Activated naive CD8-positive, alpha-beta T cell treated with anti-CD3 and anti-CD28 coated beads, Interleukin-2, amount 50 U/mL, for 16 hours (primary cell): ENCODE data around the gene SGIP1.

ENCODE experiments used
- DNase-seq: peaks from one replicate; pipeline ENCODE4 v3.0.0-alpha.2; 2020; ENCODE audit warnings: low read depth, low spot score

The SGIP1 gene, protein sequence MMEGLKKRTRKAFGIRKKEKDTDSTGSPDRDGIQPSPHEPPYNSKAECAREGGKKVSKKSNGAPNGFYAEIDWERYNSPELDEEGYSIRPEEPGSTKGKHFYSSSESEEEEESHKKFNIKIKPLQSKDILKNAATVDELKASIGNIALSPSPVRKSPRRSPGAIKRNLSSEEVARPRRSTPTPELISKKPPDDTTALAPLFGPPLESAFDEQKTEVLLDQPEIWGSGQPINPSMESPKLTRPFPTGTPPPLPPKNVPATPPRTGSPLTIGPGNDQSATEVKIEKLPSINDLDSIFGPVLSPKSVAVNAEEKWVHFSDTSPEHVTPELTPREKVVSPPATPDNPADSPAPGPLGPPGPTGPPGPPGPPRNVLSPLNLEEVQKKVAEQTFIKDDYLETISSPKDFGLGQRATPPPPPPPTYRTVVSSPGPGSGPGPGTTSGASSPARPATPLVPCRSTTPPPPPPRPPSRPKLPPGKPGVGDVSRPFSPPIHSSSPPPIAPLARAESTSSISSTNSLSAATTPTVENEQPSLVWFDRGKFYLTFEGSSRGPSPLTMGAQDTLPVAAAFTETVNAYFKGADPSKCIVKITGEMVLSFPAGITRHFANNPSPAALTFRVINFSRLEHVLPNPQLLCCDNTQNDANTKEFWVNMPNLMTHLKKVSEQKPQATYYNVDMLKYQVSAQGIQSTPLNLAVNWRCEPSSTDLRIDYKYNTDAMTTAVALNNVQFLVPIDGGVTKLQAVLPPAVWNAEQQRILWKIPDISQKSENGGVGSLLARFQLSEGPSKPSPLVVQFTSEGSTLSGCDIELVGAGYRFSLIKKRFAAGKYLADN

DNA sequence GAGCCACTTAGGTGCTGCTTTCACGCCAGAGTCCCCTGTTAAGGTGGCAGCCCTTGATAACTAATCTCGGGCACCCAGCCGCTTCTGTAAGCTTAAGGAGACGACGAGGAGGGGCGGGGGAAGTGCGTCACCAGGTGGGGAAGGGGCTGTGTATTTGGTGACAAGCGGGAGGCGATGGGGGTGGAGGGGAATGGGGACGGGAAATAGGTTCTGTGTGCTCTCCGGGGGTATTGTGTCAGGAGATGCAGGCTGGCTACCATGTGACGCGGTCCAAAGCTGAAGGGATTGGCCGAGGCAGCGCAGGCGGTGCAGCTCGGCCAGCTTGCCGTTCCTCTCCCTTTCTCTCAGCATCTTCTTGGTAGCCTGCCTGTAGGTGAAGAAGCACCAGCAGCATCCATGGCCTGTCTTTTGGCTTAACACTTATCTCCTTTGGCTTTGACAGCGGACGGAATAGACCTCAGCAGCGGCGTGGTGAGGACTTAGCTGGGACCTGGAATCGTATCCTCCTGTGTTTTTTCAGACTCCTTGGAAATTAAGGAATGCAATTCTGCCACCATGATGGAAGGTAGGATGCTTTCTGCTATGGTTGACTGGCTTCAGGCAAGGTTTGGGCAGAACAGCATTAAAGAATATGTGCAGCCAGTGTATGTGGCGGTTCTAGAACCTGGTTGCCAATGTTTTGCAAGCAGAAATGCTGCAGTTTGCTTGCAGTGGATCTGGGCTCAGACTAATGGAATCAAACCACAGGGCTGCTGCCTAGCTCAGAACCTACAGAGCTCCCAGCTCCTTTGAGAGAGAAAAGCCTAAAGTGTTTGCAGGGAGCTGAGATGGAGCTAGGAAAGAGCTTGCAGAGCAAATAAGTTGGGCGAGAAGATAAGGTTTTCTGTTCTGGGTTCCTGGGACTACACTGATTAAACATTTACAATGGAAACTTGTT is at the start of gene SGIP1:
Gene SGIP1 (plus strand): TSS at position 350 of the 937 bp plus-strand sequence. CDS start 206 bp downstream, at position 556.
- DNase-seq = no peak

DNA sequence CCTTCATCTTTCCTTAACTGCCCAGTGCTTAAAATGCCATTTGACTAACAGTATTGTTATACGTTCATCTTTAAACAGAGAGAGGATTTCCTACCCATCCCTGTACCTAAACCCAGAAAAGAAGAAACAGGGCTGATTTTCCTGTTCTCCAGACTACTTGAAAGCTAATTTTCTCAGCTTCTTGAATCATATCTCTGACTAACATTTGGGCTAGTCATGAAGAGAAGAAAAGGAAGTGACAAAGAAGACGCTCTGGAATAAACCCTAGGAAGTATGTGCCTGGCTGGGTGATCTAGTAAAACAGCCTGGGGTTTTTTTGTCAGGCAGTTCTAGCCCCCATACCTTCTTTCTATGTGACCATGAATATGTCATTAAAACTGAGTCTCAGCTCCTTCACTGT is 44.8 kb upstream of the SGIP1 start:
- DNase-seq = no peak

DNA sequence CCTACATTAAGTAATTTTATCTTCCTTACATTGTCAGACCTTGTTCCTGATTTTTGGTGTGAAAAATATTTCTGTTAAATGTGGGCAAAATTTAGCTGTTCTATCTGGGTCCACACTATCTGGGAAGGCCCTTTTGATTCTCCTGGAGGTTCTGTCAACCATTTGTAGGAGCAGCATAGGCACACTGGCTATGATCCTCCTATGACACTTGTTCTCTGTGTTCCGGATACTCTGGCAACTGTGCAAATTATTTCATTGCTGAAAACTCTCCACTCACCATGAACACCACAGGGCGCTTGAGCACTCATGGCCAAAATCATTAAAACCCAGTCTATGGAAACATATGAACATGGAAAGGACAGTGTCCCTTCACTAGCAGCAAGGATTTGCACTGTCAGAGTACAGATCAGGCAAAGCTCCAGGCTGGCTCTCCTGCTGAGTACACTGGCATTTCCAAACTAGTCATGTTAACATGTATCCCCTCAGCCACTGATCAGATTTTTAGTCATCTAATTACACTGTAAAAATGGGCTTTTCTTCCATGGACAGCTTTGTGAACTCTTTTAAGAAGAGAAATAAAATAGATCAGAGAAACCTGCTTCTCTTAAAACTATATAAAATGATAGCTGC is 43.9 kb upstream of the SGIP1 start:
- no peak for DNase-seq

DNA sequence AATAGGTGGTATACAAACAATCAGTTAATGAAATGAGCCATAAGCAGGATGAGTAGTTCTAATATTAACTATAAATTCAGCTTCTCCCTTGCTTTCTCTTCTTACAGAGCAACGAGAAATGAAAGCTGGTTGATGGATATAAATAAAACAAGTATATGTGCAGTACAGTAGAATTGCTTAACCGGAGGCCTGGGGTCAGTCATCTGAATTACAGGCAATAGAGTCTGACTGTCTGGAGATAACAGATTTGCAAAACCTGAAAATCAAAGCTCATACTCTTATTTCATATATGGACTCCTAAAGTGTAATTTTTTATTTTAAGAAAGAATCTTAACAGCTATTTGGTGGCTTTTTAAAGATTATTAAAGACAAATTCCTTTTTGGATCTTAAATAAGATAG is 43.1 kb upstream of the SGIP1 start:
- DNase-seq = no peak

DNA sequence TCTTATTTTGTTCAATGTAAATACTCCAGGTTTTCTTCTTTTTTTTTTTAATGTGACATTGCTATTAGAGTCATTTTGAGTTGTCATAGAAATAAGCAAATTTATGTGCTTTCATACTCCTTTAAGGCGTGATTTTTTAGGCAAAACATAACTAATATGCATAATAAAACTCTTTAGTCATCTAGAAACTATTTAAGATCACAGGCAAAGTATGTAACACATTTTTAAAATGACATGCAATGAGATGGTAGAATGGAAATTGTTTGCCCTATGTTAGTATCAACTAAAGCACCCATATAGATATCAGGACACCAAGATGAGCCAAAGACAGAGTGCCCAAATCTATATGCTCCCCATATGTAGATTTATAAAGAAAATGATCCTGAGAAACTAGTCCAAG is 41.5 kb upstream of the SGIP1 start:
- DNase-seq = no peak

DNA sequence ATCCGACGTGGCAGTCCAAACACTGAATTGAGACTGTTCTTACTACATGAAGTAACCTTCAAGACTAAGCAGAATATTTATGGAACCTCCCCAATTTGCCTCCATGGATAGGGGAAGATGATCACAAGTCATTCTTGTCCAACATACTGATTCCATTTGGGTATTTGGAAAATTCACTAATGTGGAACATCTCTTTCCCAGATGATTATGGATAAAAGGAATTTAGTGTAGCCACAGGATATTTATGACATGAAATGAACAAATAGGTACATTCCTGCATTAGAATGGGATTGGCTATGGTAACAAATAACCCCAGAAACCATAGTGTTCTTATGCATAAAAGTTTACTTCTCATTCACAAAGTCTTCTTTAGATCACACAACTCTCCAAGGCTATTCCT is 40.2 kb upstream of the SGIP1 start:
- no peak for DNase-seq

DNA sequence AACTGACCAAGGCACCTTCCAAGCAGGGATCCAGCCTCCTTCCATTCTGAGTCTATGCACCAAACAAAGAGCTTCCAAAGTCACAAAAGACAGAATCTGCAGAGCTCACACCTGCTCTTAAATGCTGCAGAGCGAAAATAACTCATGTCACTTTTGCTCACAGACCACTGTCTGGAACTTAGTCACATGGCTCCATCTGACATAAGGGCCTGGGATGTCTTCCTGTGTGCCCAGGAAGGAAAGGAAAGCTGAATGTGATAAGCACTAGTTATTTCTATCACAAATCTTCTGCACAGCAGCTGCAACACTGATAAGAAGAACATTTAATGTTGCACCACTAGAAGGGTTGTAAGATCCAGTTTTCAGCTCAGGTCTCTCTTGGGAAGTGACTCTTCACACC is 39.5 kb upstream of the SGIP1 start:
- no peak for DNase-seq

DNA sequence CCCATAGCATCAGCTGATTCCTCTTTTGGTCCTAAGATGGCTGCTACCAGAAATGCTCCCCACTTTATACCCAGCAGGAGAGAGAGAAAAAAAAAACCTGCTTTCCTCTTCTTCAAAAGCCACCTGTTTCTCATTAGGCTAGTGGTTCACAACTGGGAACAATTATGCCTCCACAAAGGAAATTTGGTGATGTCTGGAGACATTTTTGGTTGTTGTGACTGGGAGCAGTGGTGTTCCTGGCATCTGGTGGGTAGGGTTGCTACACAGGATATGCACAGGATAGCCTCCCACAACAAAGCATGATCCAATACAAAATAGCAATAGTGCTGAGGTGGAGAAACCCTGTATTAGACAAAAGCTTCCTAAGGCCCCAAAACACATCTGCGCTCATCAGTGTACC is 38.5 kb upstream of the SGIP1 start:
- DNase-seq = no peak

DNA sequence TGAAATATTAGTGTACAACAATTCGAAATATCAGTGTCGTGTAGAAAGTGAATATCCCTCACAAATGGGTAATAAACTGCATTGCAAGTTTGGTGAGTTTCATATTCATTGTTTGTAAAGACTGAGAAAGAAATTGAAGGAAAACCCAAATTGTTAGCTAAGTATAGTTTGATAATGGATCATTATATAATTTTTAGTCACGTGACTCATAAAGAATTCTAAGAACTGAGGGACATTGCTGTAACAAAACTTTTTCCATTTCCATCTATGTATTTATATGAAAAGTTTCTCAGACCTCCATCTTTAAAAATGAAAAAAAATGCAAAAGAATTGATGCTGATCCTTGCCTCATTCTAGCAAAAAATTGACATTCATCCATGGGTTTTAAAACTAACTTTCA is 36.0 kb upstream of the SGIP1 start:
- DNase-seq = no peak

DNA sequence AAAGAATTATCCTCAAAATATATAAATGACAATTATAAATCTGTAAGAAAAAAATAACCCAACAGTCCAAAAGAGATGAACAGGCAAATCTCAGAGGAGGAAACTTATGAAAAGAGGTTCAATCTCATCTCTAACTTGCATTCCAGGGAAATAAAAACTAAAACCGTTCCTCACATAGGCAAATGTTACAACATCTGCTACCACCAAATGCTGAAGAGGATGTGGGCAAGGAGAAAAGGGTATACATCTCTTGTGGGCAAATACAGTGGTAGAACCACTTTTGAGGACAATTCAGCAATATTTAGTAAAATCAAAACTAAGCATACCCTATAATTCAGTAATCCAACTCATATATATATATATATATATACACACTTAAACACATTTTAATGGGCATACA is 33.7 kb upstream of the SGIP1 start:
- DNase-seq = no peak

DNA sequence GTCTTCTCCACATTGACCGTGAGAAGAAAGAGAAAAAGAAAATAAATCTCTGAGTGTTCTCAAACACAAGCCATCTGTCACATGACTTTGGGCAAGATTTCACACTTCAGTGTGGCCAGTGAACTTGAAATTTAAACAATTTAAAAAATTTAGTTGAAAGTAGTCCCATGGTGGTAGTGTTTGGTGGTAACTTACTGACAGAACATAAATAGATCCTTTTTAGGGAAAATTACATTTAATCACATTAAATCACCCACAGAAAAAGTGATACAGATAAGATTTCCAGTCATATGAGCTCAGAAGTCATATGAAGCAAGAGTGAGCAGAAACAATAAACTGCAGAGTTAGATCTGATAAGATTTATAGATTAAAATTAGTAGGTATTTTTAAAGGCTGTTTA is 31.9 kb upstream of the SGIP1 start:
- DNase-seq = no peak

DNA sequence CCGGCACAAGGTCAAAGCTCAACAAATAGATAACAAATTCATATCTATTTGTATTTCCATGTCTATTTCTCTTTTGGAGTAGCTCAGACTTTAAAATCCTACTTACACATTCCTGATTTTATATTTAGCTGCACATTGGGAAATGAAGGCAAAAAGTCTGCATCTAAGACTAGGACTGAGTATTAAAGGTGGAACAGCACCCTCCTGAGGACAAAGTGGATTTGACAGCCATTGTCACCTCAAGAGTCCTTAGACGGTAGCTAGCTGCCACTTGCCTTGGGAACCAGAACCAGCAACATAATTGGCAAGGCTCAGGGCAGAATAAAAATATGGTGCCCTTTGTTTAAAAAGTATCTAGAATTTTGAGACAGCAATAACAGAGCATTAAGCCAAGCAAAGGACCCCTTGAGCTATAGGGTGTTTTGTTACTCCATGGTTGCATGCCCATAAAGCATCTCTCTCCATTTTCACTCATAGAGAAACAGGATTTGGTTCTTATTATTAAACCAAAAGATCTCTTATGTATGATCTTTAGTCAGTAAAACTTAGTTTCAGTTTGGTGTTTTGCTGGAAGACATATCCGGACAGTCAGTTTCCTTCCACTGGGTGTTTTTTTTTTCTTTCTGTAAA is 30.0 kb upstream of the SGIP1 start:
- DNase-seq = no peak

DNA sequence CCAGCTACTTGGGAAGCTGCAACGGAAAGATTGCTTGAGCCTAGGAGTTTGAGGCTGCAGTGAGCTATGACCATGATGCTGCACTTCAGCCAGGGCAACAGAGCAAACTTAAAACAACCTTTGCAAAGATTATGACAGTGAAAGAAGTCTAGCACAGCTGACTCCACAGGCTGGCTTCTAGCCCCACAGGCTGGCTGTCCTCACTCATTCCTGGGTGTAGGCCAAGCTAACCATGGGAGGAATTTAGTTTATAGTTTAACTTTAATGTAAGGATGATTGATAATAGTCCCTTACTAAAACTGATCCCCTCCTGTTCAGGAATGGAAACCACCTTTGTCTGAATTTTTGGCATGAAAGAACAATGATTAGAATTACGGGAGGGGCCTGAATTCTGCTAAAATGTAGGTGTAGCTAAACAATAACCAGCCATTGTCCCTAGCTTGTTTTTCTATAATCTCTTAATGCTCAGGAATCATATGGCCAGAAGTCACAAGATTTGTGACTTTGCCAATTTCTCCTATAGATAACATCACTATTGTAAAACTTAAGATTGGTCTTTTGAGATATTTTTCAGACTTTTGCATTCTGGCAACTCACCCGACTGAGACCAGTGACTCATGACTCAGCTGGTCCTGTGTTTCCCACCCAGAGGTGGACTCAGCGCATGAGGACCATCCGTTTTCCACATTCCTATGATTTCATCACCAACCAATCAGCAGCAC is 28.1 kb upstream of the SGIP1 start:
- no peak for DNase-seq

DNA sequence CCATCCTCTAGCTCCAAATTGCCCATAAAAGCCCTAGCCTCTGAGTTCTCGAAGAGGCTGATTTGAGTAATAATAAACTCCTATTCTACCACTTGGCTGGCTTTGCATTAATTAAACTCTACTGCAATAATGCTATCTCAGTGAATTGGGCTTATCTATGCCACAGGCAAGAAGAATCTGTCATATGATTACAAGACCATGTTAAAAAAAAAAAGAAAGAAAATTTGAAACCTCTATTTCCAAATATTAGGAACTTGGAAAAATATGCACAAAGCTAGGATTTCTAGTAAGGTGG is 27.6 kb upstream of the SGIP1 start:
- DNase-seq = no peak

DNA sequence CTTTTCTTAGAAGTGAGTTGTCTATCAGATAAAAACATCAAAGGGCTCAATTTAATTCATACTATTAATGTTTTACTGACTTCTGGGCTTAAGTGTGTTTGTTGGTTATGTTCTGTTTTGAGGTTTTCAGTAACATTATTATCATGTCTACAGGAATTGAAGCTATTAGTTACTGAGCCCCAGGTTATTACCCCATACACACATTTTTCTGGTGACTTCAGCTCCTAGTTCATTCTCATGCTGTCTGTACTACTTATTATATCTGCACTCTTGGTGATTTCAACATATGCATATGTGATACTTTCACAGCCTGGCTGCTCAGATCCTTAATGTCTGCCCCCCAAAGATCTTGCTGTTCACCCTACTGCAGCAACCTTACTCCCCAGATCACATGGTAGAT is 27.0 kb upstream of the SGIP1 start:
- DNase-seq = no peak

DNA sequence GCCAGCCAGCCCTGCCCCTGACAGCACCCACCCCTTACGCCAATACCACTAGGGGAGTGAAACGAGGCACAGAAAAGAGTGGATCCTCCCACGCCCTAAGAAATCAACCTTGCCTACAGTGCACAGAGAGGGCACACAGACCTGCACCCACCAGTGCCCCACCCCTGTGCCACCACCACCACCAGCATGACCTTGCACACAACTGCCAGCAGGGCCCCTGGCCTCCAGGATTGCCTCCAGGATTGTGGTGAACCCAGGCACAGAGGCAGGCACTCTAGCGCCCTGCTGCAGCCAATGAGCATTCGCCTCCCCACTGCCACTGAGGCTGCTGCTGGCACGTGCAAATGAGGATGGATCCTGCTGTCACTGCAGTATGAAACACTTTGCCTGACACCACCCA is 23.5 kb upstream of the SGIP1 start:
- DNase-seq = no peak

DNA sequence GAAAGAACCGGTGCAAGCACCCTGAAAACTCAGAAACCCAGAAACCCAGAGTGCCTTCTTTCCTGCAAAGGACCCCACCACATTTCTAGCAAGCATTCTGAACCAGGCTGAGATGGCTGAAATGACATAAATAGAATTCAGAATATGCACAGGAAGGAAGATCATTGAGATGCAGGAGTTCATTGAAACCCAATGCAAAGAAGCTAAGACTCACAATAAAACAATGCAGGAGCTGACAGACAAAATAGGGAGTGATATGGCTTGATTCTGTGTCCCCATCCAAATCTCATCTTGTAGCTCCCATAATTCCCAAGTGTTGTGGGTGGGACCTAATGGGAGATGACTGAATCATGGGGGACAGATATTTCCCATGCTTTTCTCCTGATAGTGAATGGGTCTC is 22.8 kb upstream of the SGIP1 start:
- no peak for DNase-seq

DNA sequence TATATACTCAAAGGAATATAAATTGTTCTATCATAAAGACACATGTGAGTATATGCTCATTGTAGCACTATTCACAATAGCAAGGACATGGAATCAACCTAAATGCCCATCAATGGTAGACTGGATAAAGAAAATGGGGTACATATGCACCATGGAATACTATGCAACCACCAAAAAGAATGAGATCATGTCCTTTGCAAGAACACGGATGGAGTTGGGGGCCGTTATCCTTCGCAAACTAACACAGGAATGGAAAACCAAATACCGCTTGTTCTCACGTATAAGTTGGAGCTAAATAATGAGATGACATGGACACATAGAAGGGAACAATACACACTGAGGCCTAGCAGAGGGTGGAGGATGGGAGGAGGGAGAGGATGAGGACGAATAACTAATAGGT is 16.0 kb upstream of the SGIP1 start:
- DNase-seq = no peak

DNA sequence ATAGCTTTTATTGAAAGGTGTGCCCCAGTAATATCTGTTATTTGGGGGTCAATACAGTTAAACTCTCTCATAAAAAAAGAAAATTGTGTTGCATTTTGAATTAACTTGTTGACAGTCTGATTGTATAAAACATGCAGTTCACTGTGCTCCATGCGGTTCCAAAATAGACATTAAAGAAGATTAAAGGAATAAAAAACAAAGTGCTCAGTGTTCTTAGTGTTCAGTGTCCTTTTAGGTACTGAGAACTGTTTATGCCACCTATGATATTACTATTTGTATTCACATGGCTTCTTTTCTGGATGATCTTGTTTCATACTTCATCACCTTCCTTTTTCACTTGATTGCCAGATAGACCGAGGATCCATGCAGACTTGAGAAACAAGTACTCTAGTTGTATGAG is 15.3 kb upstream of the SGIP1 start:
- DNase-seq = no peak

DNA sequence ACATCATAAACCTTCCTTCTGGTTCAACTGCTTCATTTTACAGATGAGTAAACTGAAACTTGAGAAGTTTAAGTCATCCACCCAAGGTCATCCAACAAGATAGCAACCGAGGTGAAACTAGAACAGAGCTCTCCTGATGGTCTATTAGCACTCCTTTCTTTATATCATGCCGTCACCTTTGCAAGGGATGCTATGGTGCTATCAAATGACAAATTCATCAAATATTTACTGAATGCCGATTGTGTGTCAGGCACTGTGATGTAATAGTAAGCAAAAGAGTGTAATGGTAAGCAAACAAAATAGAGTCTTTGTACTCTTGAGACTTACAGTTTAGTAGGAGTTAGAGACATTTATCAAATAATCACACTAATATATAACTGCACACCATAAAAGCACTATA is 14.0 kb upstream of the SGIP1 start:
- DNase-seq = no peak

DNA sequence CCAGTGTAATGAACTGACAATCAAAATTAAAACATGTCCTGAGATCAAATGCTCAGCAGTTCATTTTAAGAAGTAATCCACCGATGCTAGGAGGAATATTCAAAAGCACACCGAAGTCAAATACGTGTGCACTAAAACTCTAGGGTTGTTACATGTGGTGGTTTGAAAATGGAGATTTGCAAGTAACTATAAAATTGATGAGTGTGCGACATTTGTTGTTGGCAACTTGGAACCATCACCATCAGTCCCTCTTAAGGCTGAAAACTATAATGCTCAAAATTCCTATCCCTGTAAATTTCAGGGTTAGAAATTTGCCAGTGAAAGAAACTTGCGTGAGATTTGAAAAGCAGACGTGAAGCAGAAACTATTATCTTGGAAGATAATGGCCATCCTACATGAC is 13.3 kb upstream of the SGIP1 start:
- DNase-seq = no peak
